ENCODE data around the gene TMEM255B.
"Not testable (repeated sequence)": the region's sequence is repeated elsewhere in the genome, so short reads cannot be mapped to it uniquely, and the experiment has no call there.

TMEM255B gene

GRCh38 chr13:113792886-113793717 lies 34.1 kb downstream of the TMEM255B start:
- in situ Hi-C loops (cut with HindIII; ENCODE audit: low pct_unique_long_range_greater_than_20kb, low sequenced_read_pairs): no loop called here
- DNase-seq (ENCODE audit: low read depth in 1 of 2, low spot score in 1 of 2): no peak
- TF ChIP-seq JUND (IDR thresholded peaks at IDR 0.05; ENCODE audit: low read depth): no peak

- in situ Hi-C loops (cut with HindIII; ENCODE audit: low pct_unique_long_range_greater_than_20kb, low sequenced_read_pairs): no loop called here
- no peak for TF ChIP-seq JUND (IDR thresholded peaks at IDR 0.05; ENCODE audit: low read depth)
- DNase-seq (ENCODE audit: low read depth in 1 of 2, low spot score in 1 of 2): no peak
These were observed 34.7 kb downstream of the TMEM255B start for GRCh38 chr13:113793718-113794085.

- DNase-seq (ENCODE audit: low read depth in 1 of 2, low spot score in 1 of 2): no peak
- TF ChIP-seq JUND (IDR thresholded peaks at IDR 0.05; ENCODE audit: low read depth): no peak
- in situ Hi-C loops (cut with HindIII; ENCODE audit: low pct_unique_long_range_greater_than_20kb, low sequenced_read_pairs): no loop called here
These were observed 35.1 kb downstream of the TMEM255B start for GRCh38 chr13:113794086-113794485.

- TF ChIP-seq JUND (IDR thresholded peaks at IDR 0.05; ENCODE audit: low read depth): no peak
- in situ Hi-C loops (cut with HindIII; ENCODE audit: low pct_unique_long_range_greater_than_20kb, low sequenced_read_pairs): no loop called here
- no peak for DNase-seq (ENCODE audit: low read depth in 1 of 2, low spot score in 1 of 2)
These were observed 35.7 kb downstream of the TMEM255B start for GRCh38 chr13:113794764-113795173.

GRCh38 chr13:113795362-113795761 lies 36.3 kb downstream of the TMEM255B start:
- in situ Hi-C loops (cut with HindIII; ENCODE audit: low pct_unique_long_range_greater_than_20kb, low sequenced_read_pairs): not testable (repeated sequence)

GRCh38 chr13:113796211-113796963 lies 37.4 kb downstream of the TMEM255B start:
- TF ChIP-seq JUND (IDR thresholded peaks at IDR 0.05; ENCODE audit: low read depth): no peak
- DNase-seq (ENCODE audit: low read depth in 1 of 2, low spot score in 1 of 2): no peak
- in situ Hi-C loops (cut with HindIII; ENCODE audit: low pct_unique_long_range_greater_than_20kb, low sequenced_read_pairs): no loop called here

More at GRCh38 chr13:113795362-113795761, 36.3 kb downstream of the TMEM255B start:
- DNase-seq (ENCODE audit: low read depth in 1 of 2, low spot score in 1 of 2): not testable (repeated sequence)

- TF ChIP-seq JUND (IDR thresholded peaks at IDR 0.05; ENCODE audit: low read depth): no peak
- in situ Hi-C loops (cut with HindIII; ENCODE audit: low pct_unique_long_range_greater_than_20kb, low sequenced_read_pairs): no loop called here
- no peak for DNase-seq (ENCODE audit: low read depth in 1 of 2, low spot score in 1 of 2)
These were observed 38.1 kb downstream of the TMEM255B start for GRCh38 chr13:113796964-113797676.

- in situ Hi-C loops (cut with HindIII; ENCODE audit: low pct_unique_long_range_greater_than_20kb, low sequenced_read_pairs): no loop called here
- no peak for DNase-seq (ENCODE audit: low read depth in 1 of 2, low spot score in 1 of 2)
- TF ChIP-seq JUND (IDR thresholded peaks at IDR 0.05; ENCODE audit: low read depth): no peak
These were observed 39.3 kb downstream of the TMEM255B start for GRCh38 chr13:113798200-113798811.

GRCh38 chr13:113800576-113800926 lies 41.5 kb downstream of the TMEM255B start:
- no peak for DNase-seq (ENCODE audit: low read depth in 1 of 2, low spot score in 1 of 2)
- in situ Hi-C loops (cut with HindIII; ENCODE audit: low pct_unique_long_range_greater_than_20kb, low sequenced_read_pairs): no loop called here
- no peak for TF ChIP-seq JUND (IDR thresholded peaks at IDR 0.05; ENCODE audit: low read depth)

- in situ Hi-C loops (cut with HindIII; ENCODE audit: low pct_unique_long_range_greater_than_20kb, low sequenced_read_pairs): no loop called here
- no peak for TF ChIP-seq JUND (IDR thresholded peaks at IDR 0.05; ENCODE audit: low read depth)
- DNase-seq (ENCODE audit: low read depth in 1 of 2, low spot score in 1 of 2): no peak
These were observed 42.4 kb downstream of the TMEM255B start for GRCh38 chr13:113801289-113801961.

GRCh38 chr13:113802090-113802531 lies 43.1 kb downstream of the TMEM255B start:
- no peak for TF ChIP-seq JUND (IDR thresholded peaks at IDR 0.05; ENCODE audit: low read depth)
- in situ Hi-C loops (cut with HindIII; ENCODE audit: low pct_unique_long_range_greater_than_20kb, low sequenced_read_pairs): no loop called here
- peak in 1 of 2 experiments; percentile 44 for DNase-seq (ENCODE audit: low read depth in 1 of 2, low spot score in 1 of 2)

GRCh38 chr13:113802761-113803160 lies 43.7 kb downstream of the TMEM255B start:
- no peak for DNase-seq (ENCODE audit: low read depth in 1 of 2, low spot score in 1 of 2)
- in situ Hi-C loops (cut with HindIII; ENCODE audit: low pct_unique_long_range_greater_than_20kb, low sequenced_read_pairs): no loop called here
- TF ChIP-seq JUND (IDR thresholded peaks at IDR 0.05; ENCODE audit: low read depth): no peak

Measured in T47D (cell line).